Brain microvascular endothelial cell (primary cell): ENCODE measurements around the gene ARMC9.

Source experiments
- DNase-seq: peaks from one replicate; pipeline ENCODE4 v3.0.0-alpha.2; 2020
- H3K27ac ChIP-seq: fragments of 250-450 bp; sonication (Bioruptor Pico); 2 replicates; pipeline ENCODE4 v1.5.1; 2020; ENCODE audit warnings: mild to moderate bottlenecking, moderate library complexity
- H3K27me3 ChIP-seq: fragments of 250-450 bp; sonication (Bioruptor Pico); replicated peaks from 2 replicates; pipeline ENCODE4 v1.5.1; 2020; ENCODE audit warnings: mild to moderate bottlenecking
- H3K36me3 ChIP-seq: fragments of 250-450 bp; sonication (Bioruptor Pico); replicated peaks from 2 replicates; pipeline ENCODE4 v1.5.1; 2020; ENCODE audit warnings: mild to moderate bottlenecking
- H3K4me3 ChIP-seq: 2 replicates; pipeline ENCODE4 v1.5.1; 2011; ENCODE audit warnings: low read depth, mild to moderate bottlenecking, control low read depth, low read length, moderate library complexity
- CTCF ChIP-seq: IDR thresholded peaks from 2 replicates; pipeline ENCODE4 v1.5.1; 2011; ENCODE audit warnings: low read depth, mild to moderate bottlenecking, moderate library complexity, low read length, control low read depth, inconsistent platforms; ENCODE audit errors: missing control alignments
- in situ Hi-C: cut with HindIII; loops from 2 replicates; pipeline ENCODE4 v1.10.0; 2017; ENCODE audit warnings: low sequenced_read_pairs, low pct_ligation_motif_present

Gene ARMC9

GRCh38 chr2:231235217-231235616, 36.8 kb downstream of the ARMC9 start:
- in situ Hi-C loops = no loop called here

GRCh38 chr2:231238689-231239088, 40.3 kb downstream of the ARMC9 start:
- Histone ChIP-seq H3K27me3 (no peaks in the 10 kb centered on the region), H3K4me3 (no peak overlapping the region), H3K27ac (no peak overlapping the region), H3K36me3 (peaks cover 44% of the 10 kb centered on the region)
- DNase-seq = no peak
- in situ Hi-C loops = no loop called here
- no peak for TF ChIP-seq CTCF

More at GRCh38 chr2:231235217-231235616, 36.8 kb downstream of the ARMC9 start:
- no peak overlapping the region for H3K4me3 ChIP-seq
- no peak for TF ChIP-seq CTCF
- no peak for DNase-seq
- no peak overlapping the region for H3K27ac ChIP-seq
- peaks cover 32% of the 10 kb centered on the region for H3K36me3 ChIP-seq
- H3K27me3 ChIP-seq = no peaks in the 10 kb centered on the region

- no peak overlapping the region for H3K4me3 ChIP-seq
- no peak for TF ChIP-seq CTCF
- DNase-seq = no peak
- in situ Hi-C loops = no loop called here
- H3K36me3 ChIP-seq = peaks cover 44% of the 10 kb centered on the region
- H3K27ac ChIP-seq = no peak overlapping the region
- H3K27me3 ChIP-seq = no peaks in the 10 kb centered on the region
These were observed 41.3 kb downstream of the ARMC9 start for GRCh38 chr2:231239751-231240150.

- in situ Hi-C loops = no loop called here
- no peak for DNase-seq
- no peak for TF ChIP-seq CTCF
- Histone ChIP-seq H3K27ac (no peak overlapping the region), H3K36me3 (peaks cover 41% of the 10 kb centered on the region), H3K27me3 (no peaks in the 10 kb centered on the region), H3K4me3 (no peak overlapping the region)
These were observed 43.5 kb downstream of the ARMC9 start for GRCh38 chr2:231241755-231242507.

DNA sequence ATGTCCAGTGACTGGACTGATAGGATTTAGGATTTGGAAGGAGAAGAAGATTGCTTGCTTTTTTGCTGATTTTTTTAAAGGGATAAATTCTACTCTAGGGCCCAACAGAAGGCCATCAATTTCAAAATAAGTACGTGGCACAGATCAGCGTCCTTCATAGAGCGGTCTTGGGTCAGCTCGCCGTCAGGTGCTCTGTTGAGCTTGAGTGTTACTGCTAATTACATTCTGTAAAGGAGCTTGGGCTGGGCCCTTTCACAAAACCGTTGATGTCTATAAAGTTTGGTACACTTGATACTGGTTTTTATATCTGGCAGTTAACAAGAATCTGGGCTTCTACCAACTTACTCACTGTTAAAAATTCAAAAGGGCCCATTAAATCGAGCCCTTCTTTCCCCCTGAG, 45.4 kb downstream of the ARMC9 start:
- peaks cover 37% of the 10 kb centered on the region for H3K36me3 ChIP-seq
- TF ChIP-seq CTCF = no peak
- H3K4me3 ChIP-seq = no peak overlapping the region
- in situ Hi-C loops = no loop called here
- no peak overlapping the region for H3K27ac ChIP-seq
- no peaks in the 10 kb centered on the region for H3K27me3 ChIP-seq
- no peak for DNase-seq
